Muscle layer of colon (tissue), 2 donors: Measurements from ENCODE around the gene AKAP7.

Experiments
- H3K27ac ChIP-seq: one replicate; pipeline ENCODE4 v1.7.0; 2013; ENCODE audit warnings: low read depth, mild to moderate bottlenecking, low read length, moderate library complexity
- H3K27me3 ChIP-seq, 2 donors: one replicate each; pipeline ENCODE4 v1.7.0; 2013; ENCODE audit warnings: low read length in 2 of 2, mild to moderate bottlenecking in 2 of 2; ENCODE audit not compliant: insufficient read depth in 2 of 2, control insufficient read depth in 1 of 2
- H3K36me3 ChIP-seq: one replicate; pipeline ENCODE4 v1.7.0; 2013; ENCODE audit warnings: mild to moderate bottlenecking, low read length; ENCODE audit not compliant: insufficient read depth
- H3K4me1 ChIP-seq: one replicate; pipeline ENCODE4 v1.7.0; 2013; ENCODE audit warnings: mild to moderate bottlenecking, low read length; ENCODE audit not compliant: insufficient read depth
- H3K4me3 ChIP-seq, 2 donors: one replicate each; pipeline ENCODE4 v1.7.0; 2013; ENCODE audit warnings: low read length in 2 of 2, low read depth in 1 of 2, mild to moderate bottlenecking in 1 of 2, moderate library complexity in 1 of 2
- H3K9ac ChIP-seq: one replicate; pipeline ENCODE4 v1.7.0; 2013; ENCODE audit warnings: low read length
- H3K9me3 ChIP-seq: one replicate; pipeline ENCODE4 v1.7.0; 2013; ENCODE audit warnings: mild to moderate bottlenecking, low read length
- donor health status: abdominal sarcoma.
- donor health status: Adenocarcinoma of cecum.

The AKAP7 gene

GRCh38 chr6:131169613-131170012 lies 34.3 kb downstream of the AKAP7 start:
- Histone ChIP-seq H3K9ac (no peak overlapping the region), H3K36me3 (no peaks in the 10 kb centered on the region), H3K9me3 (no peaks in the 10 kb centered on the region), H3K27me3 (no peaks in the 10 kb centered on the region), H3K27ac (no peak overlapping the region), H3K4me1 (no peaks in the 10 kb centered on the region), H3K4me3 (no peak overlapping the region)

GRCh38 chr6:131172222-131172621 lies 37.0 kb downstream of the AKAP7 start:
- Histone ChIP-seq H3K9ac (no peak overlapping the region), H3K36me3 (no peaks in the 10 kb centered on the region), H3K4me3 (no peak overlapping the region), H3K27ac (no peak overlapping the region), H3K27me3 (no peaks in the 10 kb centered on the region), H3K4me1 (no peaks in the 10 kb centered on the region), H3K9me3 (no peaks in the 10 kb centered on the region)

DNA sequence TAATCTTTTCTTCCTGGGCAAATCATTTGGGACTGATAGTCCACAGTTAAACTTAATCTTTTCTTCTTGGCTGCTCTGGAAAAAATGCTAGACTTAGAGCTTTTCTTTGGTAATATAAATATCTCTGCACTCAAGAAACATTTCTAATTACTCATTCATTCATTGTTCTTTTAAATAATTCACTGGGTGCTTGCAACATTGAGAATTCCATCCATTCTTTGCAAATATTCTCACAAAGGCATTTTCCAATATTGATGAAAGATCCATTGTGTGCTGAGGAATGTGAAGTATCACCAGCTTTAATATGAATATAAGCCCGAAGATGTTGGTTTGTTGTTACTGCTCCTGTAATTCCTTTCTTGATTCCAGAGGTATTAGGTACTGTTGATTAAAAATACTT lies 38.4 kb downstream of the AKAP7 start:
- H3K27ac ChIP-seq, result no peak overlapping the region
- H3K4me3 ChIP-seq, result no peak overlapping the region

DNA sequence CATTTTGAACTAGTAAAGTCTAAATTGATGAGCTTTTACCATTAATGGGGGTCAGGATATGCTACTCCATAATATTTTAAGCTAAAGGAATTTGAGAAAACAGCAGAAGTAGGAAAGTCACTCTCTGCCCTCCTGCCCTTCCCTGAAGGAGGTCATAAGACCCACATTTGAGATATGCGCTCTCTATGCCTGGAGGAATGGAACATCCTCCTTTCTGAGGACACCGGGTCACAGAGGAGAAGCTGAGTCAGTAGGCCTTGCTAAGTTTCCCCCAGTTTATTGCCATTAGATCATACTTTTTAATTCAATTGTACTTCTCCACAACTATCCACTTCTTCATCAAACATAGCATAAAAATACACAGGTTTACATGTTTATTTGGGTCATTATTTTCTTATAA lies 40.3 kb downstream of the AKAP7 start:
- Histone ChIP-seq H3K4me3 (no peak overlapping the region), H3K9me3 (no peaks in the 10 kb centered on the region), H3K9ac (no peak overlapping the region), H3K27me3 (no peaks in the 10 kb centered on the region), H3K36me3 (no peaks in the 10 kb centered on the region), H3K27ac (no peak overlapping the region), H3K4me1 (no peaks in the 10 kb centered on the region)

More for the DNA sequence above, 38.4 kb downstream of the AKAP7 start:
- H3K27me3 ChIP-seq, result no peaks in the 10 kb centered on the region
- H3K4me1 ChIP-seq, result no peaks in the 10 kb centered on the region
- H3K36me3 ChIP-seq, result no peaks in the 10 kb centered on the region
- H3K9ac ChIP-seq, result no peak overlapping the region
- H3K9me3 ChIP-seq, result no peaks in the 10 kb centered on the region

DNA sequence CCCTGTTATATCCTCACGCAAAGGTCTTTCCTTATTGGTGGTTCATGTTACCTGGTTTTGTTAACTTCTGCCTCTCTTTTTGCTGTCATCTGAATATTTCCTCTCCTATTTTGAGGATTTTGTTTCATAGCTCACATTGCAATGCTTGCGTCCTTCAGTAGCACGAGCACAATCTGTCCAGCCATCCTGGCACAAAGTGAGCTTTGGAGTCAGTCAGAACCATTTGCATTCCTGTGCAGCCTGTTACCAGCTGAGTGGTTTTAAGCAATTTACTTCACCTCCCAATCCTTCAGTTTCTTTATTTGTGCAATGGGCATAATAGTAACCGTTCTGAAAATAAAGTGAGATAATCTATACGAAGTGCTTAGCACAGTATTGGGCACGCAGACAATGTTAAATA lies 42.7 kb downstream of the AKAP7 start:
- Histone ChIP-seq H3K27me3 (no peaks in the 10 kb centered on the region), H3K9me3 (no peaks in the 10 kb centered on the region), H3K27ac (no peak overlapping the region)

DNA sequence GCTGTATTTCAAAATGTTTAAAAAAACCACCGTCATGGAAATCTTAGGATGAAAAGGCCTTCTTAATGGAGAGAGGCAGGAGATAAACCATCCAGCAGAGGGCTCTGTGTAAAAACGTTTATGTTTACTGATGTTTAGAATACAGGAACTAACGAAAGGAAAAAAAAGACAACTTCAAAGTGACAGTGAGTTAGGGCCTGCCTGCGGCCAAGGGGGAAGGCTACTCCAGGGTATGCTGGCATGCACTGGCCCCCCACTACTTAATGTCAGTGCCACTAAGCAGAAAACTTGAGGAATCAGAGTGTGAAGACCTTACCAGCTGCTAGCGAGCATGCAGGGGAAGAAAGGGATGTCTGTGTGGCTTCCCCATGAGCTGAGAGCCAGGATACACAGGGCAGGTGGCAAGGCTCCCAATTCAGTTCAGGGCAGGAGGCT lies 47.7 kb downstream of the AKAP7 start:
- H3K4me1 ChIP-seq, result no peaks in the 10 kb centered on the region
- peaks cover 12% of the 10 kb centered on the region for H3K36me3 ChIP-seq
- no peaks in the 10 kb centered on the region for H3K9me3 ChIP-seq
- no peaks in the 10 kb centered on the region for H3K27me3 ChIP-seq
- H3K27ac ChIP-seq, result no peak overlapping the region
- no peak overlapping the region for H3K9ac ChIP-seq
- H3K4me3 ChIP-seq, result no peak overlapping the region

More for the DNA sequence above, 42.7 kb downstream of the AKAP7 start:
- Histone ChIP-seq H3K4me3 (no peak overlapping the region), H3K9ac (no peak overlapping the region), H3K36me3 (no peaks in the 10 kb centered on the region), H3K4me1 (no peaks in the 10 kb centered on the region)

DNA sequence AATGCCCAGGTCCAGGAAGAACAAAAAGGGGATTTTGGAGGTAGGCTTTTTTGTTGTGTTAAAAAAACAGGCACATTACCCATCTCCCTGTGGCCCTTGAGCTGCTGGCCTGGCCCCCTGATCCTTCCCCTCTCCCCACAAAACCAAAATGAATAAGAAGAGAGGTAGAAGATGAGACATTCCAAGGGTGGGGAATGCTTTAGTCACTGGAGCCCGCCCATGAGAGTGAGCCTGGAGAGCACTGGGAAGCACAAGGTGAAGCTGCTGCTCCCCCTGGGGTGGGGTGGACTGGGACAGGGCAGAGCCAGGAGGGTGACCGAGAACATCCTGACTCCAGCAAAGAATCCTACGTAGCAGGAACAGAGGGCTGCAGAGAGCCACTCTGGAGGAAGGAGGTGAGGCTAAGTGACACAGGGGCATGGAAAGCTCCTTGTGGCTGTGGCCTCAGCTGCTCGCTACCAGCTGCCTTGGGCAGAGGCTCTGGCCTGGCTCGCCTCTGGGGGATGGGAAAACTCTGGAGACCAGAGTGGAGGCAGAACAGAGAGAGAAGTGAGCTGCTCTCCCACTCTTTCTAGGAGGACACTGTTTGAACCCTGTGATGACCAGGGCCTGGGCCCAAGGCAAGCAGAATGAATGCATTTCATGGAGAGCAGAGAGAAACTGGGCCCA lies 48.3 kb downstream of the AKAP7 start:
- Histone ChIP-seq H3K27me3 (no peaks in the 10 kb centered on the region), H3K27ac (no peak overlapping the region), H3K9me3 (no peaks in the 10 kb centered on the region), H3K36me3 (peaks cover 12% of the 10 kb centered on the region), H3K9ac (no peak overlapping the region), H3K4me1 (no peaks in the 10 kb centered on the region), H3K4me3 (no peak overlapping the region)

DNA sequence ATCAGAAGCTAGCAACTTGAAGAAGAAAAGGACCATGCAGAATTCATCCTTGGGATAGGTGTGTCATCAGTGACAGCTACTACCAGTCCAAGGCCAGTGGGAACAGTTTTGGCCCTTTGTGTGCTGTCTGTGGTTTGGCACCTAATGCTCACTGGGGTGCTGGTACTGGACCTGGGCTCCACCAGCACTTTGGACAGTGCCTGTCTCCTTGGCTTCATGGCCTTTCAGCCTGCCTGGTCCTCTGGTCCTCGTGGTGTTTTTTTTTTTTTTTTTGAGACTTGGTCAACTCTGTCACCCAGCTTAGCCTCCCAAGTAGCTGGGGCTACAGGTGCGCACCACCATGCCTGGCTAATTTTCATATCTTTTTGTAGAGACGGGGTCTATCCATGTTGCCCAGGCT lies 56.3 kb downstream of the AKAP7 start:
- Histone ChIP-seq H3K9me3 (no peaks in the 10 kb centered on the region), H3K27ac (no peak overlapping the region), H3K4me3 (no peak overlapping the region), H3K9ac (no peak overlapping the region), H3K4me1 (no peaks in the 10 kb centered on the region), H3K36me3 (no peaks in the 10 kb centered on the region), H3K27me3 (no peaks in the 10 kb centered on the region)

DNA sequence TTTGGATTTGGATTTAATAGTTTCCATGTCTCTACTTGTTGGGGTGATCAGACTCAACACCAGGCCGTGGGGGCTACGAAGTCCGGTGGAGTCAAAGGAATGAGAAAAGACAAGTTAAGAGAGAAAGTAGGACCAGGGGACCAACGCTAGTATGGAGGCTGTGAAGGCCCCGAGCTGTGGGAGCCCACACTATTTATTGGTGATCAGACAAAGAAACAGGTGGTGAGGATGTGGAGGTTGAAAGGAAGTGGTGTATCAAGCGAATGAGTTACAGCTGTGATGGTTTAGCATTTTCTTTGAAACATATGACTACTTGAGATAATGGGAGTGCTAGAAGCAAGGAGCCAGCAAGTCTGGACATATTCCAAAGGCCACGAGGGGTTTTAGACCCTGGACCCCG lies 62.4 kb downstream of the AKAP7 start:
- no peak overlapping the region for H3K27ac ChIP-seq
- peaks cover 14% of the 10 kb centered on the region for H3K36me3 ChIP-seq
- no peaks in the 10 kb centered on the region for H3K27me3 ChIP-seq

GRCh38 chr6:131199568-131200272 lies 64.5 kb downstream of the AKAP7 start:
- H3K27ac ChIP-seq, result no peak overlapping the region
- no peak overlapping the region for H3K9ac ChIP-seq
- no peaks in the 10 kb centered on the region for H3K4me1 ChIP-seq
- no peak overlapping the region for H3K4me3 ChIP-seq
- peaks cover 14% of the 10 kb centered on the region for H3K36me3 ChIP-seq
- H3K9me3 ChIP-seq, result no peaks in the 10 kb centered on the region
- H3K27me3 ChIP-seq, result no peaks in the 10 kb centered on the region

More for the DNA sequence above, 62.4 kb downstream of the AKAP7 start:
- H3K9ac ChIP-seq, result no peak overlapping the region
- no peak overlapping the region for H3K4me3 ChIP-seq
- no peaks in the 10 kb centered on the region for H3K4me1 ChIP-seq
- H3K9me3 ChIP-seq, result no peaks in the 10 kb centered on the region

- Histone ChIP-seq H3K27me3 (no peaks in the 10 kb centered on the region), H3K4me3 (no peak overlapping the region), H3K27ac (no peak overlapping the region), H3K9ac (no peak overlapping the region), H3K36me3 (no peaks in the 10 kb centered on the region), H3K9me3 (no peaks in the 10 kb centered on the region), H3K4me1 (no peaks in the 10 kb centered on the region)
These were observed 70.4 kb downstream of the AKAP7 start for GRCh38 chr6:131205481-131206244.
